ENCODE results near the gene IPCEF1. TPM values are rescaled to one million over a fixed set of nuclear protein-coding genes. Genes with fewer than 3 reads are reported as not detected.

The IPCEF1 gene
- total RNA-seq, 4 donors from 2014 or later: 34.4 to 86.4 (median 73.6) TPM

DNA sequence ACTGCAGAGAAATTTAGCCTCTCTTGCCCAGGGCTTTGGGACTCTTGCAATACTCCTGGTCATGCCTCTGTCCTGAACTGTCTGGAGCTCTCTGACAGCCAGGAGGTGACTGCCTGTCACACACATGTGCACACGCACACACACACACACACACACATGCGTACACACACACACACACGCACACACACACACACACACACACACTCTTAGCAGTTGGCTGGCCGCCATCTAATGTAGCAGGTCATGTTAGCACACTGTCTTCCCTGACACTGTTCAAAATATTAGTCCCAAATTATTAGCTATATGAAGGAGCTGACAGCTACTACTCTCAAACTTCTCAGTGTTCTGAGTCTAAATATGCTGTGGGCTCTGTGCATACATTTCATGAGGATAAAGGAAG lies 60.9 kb downstream of the IPCEF1 start:
- H3K27me3 ChIP-seq: no peaks in the 10 kb centered on the region
- no peak overlapping the region for H3K4me3 ChIP-seq (replicated peaks in 1 of 3)
- DNase-seq: peak; percentile 34
- 72 to 79% methylated on average over 4 of the region's 4 CpGs for WGBS, 2 donors
- peak overlapping the region; percentile 95 to 98 (median 96) for H3K27ac ChIP-seq
- peaks cover 58 to 63% of the 10 kb centered on the region in 2 donors for H3K4me1 ChIP-seq
- intact Hi-C loops (cut with DNase I): no loop called here
- H3K36me3 ChIP-seq: no peaks in the 10 kb centered on the region
- no peaks in the 10 kb centered on the region for H3K9me3 ChIP-seq
- no peak for TF ChIP-seq POLR2A (IDR thresholded peaks at IDR 0.05)
- TF ChIP-seq, protein P1, sequence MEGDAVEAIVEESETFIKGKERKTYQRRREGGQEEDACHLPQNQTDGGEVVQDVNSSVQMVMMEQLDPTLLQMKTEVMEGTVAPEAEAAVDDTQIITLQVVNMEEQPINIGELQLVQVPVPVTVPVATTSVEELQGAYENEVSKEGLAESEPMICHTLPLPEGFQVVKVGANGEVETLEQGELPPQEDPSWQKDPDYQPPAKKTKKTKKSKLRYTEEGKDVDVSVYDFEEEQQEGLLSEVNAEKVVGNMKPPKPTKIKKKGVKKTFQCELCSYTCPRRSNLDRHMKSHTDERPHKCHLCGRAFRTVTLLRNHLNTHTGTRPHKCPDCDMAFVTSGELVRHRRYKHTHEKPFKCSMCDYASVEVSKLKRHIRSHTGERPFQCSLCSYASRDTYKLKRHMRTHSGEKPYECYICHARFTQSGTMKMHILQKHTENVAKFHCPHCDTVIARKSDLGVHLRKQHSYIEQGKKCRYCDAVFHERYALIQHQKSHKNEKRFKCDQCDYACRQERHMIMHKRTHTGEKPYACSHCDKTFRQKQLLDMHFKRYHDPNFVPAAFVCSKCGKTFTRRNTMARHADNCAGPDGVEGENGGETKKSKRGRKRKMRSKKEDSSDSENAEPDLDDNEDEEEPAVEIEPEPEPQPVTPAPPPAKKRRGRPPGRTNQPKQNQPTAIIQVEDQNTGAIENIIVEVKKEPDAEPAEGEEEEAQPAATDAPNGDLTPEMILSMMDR (IDR thresholded peaks at IDR 0.05): no peak

DNA sequence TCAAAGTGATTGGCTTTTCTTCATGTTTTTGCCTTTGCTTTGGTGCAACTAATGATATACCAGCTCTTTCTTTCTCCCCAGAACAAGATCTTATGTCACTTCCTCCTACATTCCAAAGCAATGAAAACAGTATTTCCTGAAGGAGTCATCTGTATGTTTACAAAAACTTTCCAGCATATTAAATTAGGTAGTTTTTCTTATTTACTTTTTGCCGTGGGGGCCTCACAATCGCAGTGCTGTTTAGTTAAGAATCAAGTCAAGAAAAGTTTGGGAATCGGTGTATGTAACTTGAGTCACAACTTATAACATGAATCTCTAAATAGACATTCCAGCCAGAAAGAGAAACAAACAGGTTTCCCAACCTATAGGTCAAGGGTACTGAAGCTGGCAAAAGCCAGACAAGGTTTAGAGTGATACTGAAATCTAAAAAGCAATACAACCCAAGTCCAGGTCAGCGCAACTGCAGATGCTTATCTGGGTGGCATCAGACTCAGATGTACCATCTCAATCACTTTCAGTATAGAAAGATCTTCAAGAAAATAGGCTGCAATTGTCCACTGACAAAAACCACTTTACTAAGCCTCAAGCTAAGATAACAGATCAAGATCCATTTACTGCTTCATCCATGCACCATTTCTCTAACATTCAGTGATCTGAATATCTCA lies 63.6 kb downstream of the IPCEF1 start:
- H3K27ac ChIP-seq: peak overlapping the region; percentile 33 to 96 (median 95)
- intact Hi-C loops (cut with DNase I): no loop called here
- WGBS, 2 donors: 57 to 58% methylated on average over 4 of the region's 4 CpGs

DNA sequence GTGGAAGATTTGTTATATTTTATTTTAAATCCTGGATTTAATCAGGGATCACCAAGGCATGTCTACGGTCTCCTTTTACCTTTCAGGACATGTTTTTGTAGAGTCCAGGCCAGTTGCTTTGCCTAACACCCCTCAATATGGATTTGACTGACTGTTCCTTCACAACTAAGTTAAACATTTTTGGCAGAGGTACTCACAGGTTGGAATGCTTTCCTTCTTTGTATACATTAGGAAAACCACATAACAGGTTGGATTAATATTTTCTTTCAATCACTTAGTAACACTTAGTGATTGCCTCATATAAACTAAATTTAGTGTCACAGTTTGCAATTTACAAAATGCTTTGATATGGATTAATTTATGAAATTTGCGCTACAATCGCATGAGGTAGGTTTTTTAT lies 64.5 kb downstream of the IPCEF1 start:
- TF ChIP-seq, protein P1 (IDR thresholded peaks at IDR 0.05): no peak
- no peak for TF ChIP-seq POLR2A (IDR thresholded peaks at IDR 0.05)
- DNase-seq: no peak
- H3K9me3 ChIP-seq: no peaks in the 10 kb centered on the region
- no peaks in the 10 kb centered on the region for H3K27me3 ChIP-seq
- H3K4me3 ChIP-seq (replicated peaks in 1 of 3): no peak overlapping the region
- intact Hi-C loops (cut with DNase I): no loop called here
- WGBS, 2 donors: 65 to 82% methylated on average over 3 of the region's 3 CpGs
- no peaks in the 10 kb centered on the region for H3K36me3 ChIP-seq
- peaks cover 44 to 45% of the 10 kb centered on the region in 2 donors for H3K4me1 ChIP-seq
- H3K27ac ChIP-seq: peak overlapping the region; percentile 33 to 96 (median 95)

More for the DNA sequence above, 63.6 kb downstream of the IPCEF1 start:
- Histone ChIP-seq H3K4me1 (peaks cover 52 to 53% of the 10 kb centered on the region in 2 donors), H3K4me3 (replicated peaks in 1 of 3) (no peak overlapping the region), H3K27me3 (no peaks in the 10 kb centered on the region), H3K9me3 (no peaks in the 10 kb centered on the region), H3K36me3 (no peaks in the 10 kb centered on the region)
- TF ChIP-seq, protein P1 (IDR thresholded peaks at IDR 0.05): no peak
- DNase-seq: no peak

DNA sequence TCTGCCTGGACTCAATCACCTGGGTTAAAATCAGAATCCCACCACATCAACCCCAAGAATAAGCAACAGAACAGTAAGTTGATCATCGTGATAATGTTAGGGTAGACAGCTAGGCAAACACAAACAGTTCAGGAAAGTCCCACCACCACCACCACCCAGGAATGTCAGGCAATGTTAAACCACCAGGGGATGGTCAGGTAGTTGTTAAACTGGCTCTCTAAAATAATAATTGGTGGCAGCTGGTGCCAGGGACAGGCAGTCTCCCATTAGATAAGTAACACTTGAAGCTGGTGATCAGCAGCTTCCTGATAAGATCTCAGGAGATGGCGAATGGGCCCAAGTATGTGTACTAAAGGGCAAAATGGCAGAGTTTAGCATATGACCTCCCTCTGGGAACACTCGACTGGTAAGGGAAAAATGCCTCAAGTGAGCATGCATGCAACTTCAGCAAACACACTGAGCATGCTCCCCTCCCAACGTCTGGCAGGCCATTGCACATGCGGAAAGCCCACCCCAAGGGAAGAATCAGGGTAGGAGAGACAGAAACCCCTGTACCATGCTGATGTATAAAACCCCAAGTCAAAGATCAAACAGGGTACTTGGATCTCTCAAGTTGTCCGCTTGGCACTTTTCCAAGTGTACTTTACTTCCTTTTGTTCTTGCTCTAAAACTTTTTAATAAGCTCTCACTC lies 66.6 kb downstream of the IPCEF1 start:
- Histone ChIP-seq H3K4me3 (replicated peaks in 1 of 3) (no peak overlapping the region), H3K4me1 (peaks cover 38 to 39% of the 10 kb centered on the region in 2 donors), H3K9me3 (no peaks in the 10 kb centered on the region), H3K36me3 (no peaks in the 10 kb centered on the region), H3K27me3 (no peaks in the 10 kb centered on the region), H3K27ac (peak overlapping the region; percentile 68 to 96 (median 73))
- WGBS, 2 donors: 68 to 75% methylated on average over 6 of the region's 6 CpGs
- no peak for TF ChIP-seq POLR2A (IDR thresholded peaks at IDR 0.05)
- TF ChIP-seq, protein P1 (IDR thresholded peaks at IDR 0.05): peak in 4 of 6 experiments; percentile 24 to 64 (median 39)
- intact Hi-C loops (cut with DNase I): no loop called here
- DNase-seq: peak; percentile 53 to 59

DNA sequence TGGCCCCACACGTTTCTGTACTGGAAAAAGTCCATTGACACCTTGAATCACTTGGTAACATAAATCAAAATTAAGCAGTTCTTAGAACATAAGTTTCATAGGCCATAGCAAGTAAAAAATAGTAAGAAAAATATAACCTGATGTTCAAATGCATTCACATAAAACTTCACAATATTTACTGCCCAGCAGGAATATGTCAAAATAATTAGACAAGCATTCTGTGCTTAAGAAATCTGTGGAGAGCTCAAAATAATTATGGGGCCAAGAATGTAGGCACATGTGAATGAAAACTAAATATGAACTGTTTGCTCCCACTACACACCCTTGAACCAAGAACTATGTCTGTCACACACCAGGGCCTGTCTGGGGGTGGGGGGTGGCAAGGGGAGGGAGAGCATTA lies 70.8 kb downstream of the IPCEF1 start:
- Histone ChIP-seq H3K4me3 (replicated peaks in 1 of 3) (no peak overlapping the region), H3K4me1 (peaks cover 19 to 24% of the 10 kb centered on the region in 2 donors), H3K9me3 (no peaks in the 10 kb centered on the region), H3K36me3 (no peaks in the 10 kb centered on the region), H3K27ac (peak overlapping the region; percentile 55 to 74 (median 74)), H3K27me3 (no peaks in the 10 kb centered on the region)
- WGBS, 2 donors: 42 to 51% methylated on average over 1 of the region's 1 CpG
- no peak for DNase-seq
- TF ChIP-seq, protein P1 (IDR thresholded peaks at IDR 0.05): no peak
- intact Hi-C loops (cut with DNase I): no loop called here

Data from thyroid gland (tissue), 4 donors.